Measurements from ENCODE around the gene ADAM15.

The ADAM15 gene

GRCh38 chr1:155016231-155016831, 34.8 kb upstream of the ADAM15 start:
- Histone ChIP-seq H3K27me3 (ENCODE audit: control insufficient read depth in 1 of 2, insufficient read depth in 1 of 2, low read length in 2 of 2) (no peaks in the 10 kb centered on the region), H2BK15ac (ENCODE audit: low read depth, poor library complexity, severe bottlenecking) (peak overlapping the region; percentile 90)
- WGBS: 96% methylated on average over 26 of the region's 26 CpGs

DNA sequence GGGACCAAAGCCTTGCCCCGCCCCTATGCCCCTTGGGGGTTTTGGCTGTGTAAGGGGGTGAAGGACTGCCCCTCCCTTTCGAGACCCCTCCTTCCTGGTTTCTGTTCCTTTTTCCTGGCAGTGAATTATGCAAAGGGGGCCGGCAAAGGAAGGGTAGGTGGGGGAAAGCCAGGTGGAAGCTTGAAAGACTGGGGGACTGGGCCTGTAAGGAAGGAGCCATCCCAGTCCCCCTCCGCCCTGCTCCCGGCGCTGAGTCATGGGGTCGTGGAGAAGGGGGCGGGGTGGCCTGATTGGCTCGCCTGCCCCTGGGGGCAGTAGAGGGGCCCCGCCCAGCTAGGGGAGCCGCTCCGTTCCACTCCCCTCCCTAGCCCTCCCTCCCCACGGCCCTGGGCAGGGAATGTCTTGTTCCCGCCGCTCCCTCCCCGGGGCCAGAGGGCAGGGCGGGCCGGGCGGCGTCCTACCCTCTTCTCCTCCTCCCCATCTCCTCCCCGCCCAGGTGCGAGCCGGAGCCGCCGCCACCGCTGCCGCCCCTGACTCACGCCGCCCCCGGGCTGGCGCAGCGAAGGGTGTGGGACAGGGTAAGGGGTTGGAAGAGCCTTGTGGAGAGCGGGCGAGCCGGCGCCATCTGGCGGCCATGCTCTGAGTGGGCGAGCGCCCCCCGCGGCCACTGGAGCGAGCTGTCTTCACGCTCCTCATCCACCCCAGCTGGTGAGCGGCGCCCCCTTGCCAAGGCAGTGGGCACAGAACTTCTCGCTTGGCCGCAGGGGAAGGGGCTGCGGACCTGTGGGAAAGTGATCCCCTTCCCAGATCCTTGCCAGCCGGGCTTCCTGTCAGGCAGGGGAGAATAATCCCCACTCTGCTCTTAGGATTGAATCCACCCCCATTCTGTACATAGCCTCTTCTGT, 33.8 kb upstream of the ADAM15 start:
- H2AFZ ChIP-seq (ENCODE audit: low read depth, low read length): peak overlapping the region; percentile 36
- H3K27me3 ChIP-seq (ENCODE audit: control insufficient read depth in 1 of 2, insufficient read depth in 1 of 2, low read length in 2 of 2): no peaks in the 10 kb centered on the region
- peak overlapping the region; percentile 94 for H4K8ac ChIP-seq (ENCODE audit: low read length)
- WGBS: 3% methylated on average over 33 of the region's 49 CpGs
- peaks cover 12% of the 10 kb centered on the region for H3K79me1 ChIP-seq (replicated peaks; ENCODE audit: low read length, poor library complexity, severe bottlenecking)
- peak overlapping the region; percentile 66 for H3K4me2 ChIP-seq (ENCODE audit: low read length, poor library complexity, severe bottlenecking)
- no peak overlapping the region for H3K23ac ChIP-seq (ENCODE audit: low read length in 2 of 2)
- H3K4me1 ChIP-seq (ENCODE audit: control insufficient read depth, insufficient read depth, low read depth, low read length): peaks cover 26% of the 10 kb centered on the region
- no peak overlapping the region for H2BK5ac ChIP-seq (ENCODE audit: low read depth, low read length, poor library complexity, severe bottlenecking)
- peak overlapping the region; percentile 62 for H3K27ac ChIP-seq (ENCODE audit: low read length, poor library complexity, severe bottlenecking)
- H2AK5ac ChIP-seq (ENCODE audit: low read length, severe bottlenecking): no peak overlapping the region
- H3K9ac ChIP-seq (ENCODE audit: low read length): peak overlapping the region; percentile 87
- H2BK12ac ChIP-seq (ENCODE audit: low read length in 2 of 2): no peak overlapping the region
- peak overlapping the region in 1 of 2 experiments; percentile 71 for H3K14ac ChIP-seq (ENCODE audit: low read length in 2 of 2)
- H2BK120ac ChIP-seq (ENCODE audit: low read depth, low read length): peak overlapping the region; percentile 50
- peak; percentile 89 for DNase-seq
- peak overlapping the region; percentile 96 for H2BK15ac ChIP-seq (ENCODE audit: low read depth, poor library complexity, severe bottlenecking)
- H3K18ac ChIP-seq (ENCODE audit: low read depth in 1 of 2, low read length in 2 of 2): peak overlapping the region; percentile 51 to 83
- H3K4ac ChIP-seq (ENCODE audit: low read depth in 1 of 2, low read length in 2 of 2): peak overlapping the region in 1 of 2 experiments; percentile 53
- H3K4me3 ChIP-seq (ENCODE audit: insufficient read depth in 1 of 2, low read depth in 1 of 2, low read length in 2 of 2): peak overlapping the region; percentile 55 to 76
- H4K91ac ChIP-seq (ENCODE audit: low read length): peak overlapping the region; percentile 87
- H3K36me3 ChIP-seq (ENCODE audit: control insufficient read depth in 1 of 2, insufficient read depth in 2 of 2, low read depth in 1 of 2, low read length in 2 of 2): peaks cover 28 to 42% of the 10 kb centered on the region in 2 experiments
- no peaks in the 10 kb centered on the region for H3K9me3 ChIP-seq (ENCODE audit: control insufficient read depth, low read length)

More at GRCh38 chr1:155016231-155016831, 34.8 kb upstream of the ADAM15 start:
- Histone ChIP-seq H4K91ac (ENCODE audit: low read length) (peak overlapping the region; percentile 43), H2BK5ac (ENCODE audit: low read depth, low read length, poor library complexity, severe bottlenecking) (no peak overlapping the region), H3K4me2 (ENCODE audit: low read length, poor library complexity, severe bottlenecking) (no peak overlapping the region), H3K36me3 (ENCODE audit: control insufficient read depth in 1 of 2, insufficient read depth in 2 of 2, low read depth in 1 of 2, low read length in 2 of 2) (peaks cover 28 to 52% of the 10 kb centered on the region in 2 experiments), H3K9me3 (ENCODE audit: control insufficient read depth, low read length) (no peaks in the 10 kb centered on the region), H3K9ac (ENCODE audit: low read length) (peak overlapping the region; percentile 87), H2BK12ac (ENCODE audit: low read length in 2 of 2) (no peak overlapping the region), H3K79me1 (replicated peaks; ENCODE audit: low read length, poor library complexity, severe bottlenecking) (peaks cover 20% of the 10 kb centered on the region), H3K18ac (ENCODE audit: low read depth in 1 of 2, low read length in 2 of 2) (no peak overlapping the region), H3K4me3 (ENCODE audit: insufficient read depth in 1 of 2, low read depth in 1 of 2, low read length in 2 of 2) (no peak overlapping the region), H4K8ac (ENCODE audit: low read length) (peak overlapping the region; percentile 15), H2AK5ac (ENCODE audit: low read length, severe bottlenecking) (no peak overlapping the region), H3K27ac (ENCODE audit: low read length, poor library complexity, severe bottlenecking) (no peak overlapping the region), H3K4me1 (ENCODE audit: control insufficient read depth, insufficient read depth, low read depth, low read length) (peaks cover 35% of the 10 kb centered on the region), H2AFZ (ENCODE audit: low read depth, low read length) (no peak overlapping the region), H2BK120ac (ENCODE audit: low read depth, low read length) (no peak overlapping the region), H3K4ac (ENCODE audit: low read depth in 1 of 2, low read length in 2 of 2) (no peak overlapping the region), H3K23ac (ENCODE audit: low read length in 2 of 2) (no peak overlapping the region), H3K14ac (ENCODE audit: low read length in 2 of 2) (no peak overlapping the region)
- no peak for DNase-seq

DNA sequence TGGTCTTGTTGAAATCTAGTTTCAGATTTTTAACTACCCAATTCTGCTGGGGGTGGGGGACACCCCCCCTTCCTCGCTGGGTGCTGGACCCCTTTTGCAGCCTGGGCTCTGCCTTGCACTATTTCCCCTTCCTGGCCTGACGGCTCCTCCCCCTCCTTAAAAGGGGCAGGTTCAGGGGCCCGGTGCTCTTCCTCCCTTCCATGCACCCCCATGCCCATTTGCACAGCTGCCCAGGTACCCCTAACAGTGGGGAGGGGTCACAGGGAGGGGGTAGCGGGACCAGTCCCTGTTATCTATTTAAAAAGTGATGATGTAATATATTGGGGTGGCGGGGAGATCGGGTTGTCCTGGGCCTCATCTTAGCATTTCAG, 33.2 kb upstream of the ADAM15 start:
- peak overlapping the region in 1 of 2 experiments; percentile 71 for H3K4ac ChIP-seq (ENCODE audit: low read depth in 1 of 2, low read length in 2 of 2)
- peaks cover 28 to 39% of the 10 kb centered on the region in 2 experiments for H3K36me3 ChIP-seq (ENCODE audit: control insufficient read depth in 1 of 2, insufficient read depth in 2 of 2, low read depth in 1 of 2, low read length in 2 of 2)
- H3K4me3 ChIP-seq (ENCODE audit: insufficient read depth in 1 of 2, low read depth in 1 of 2, low read length in 2 of 2): peak overlapping the region in 1 of 2 experiments; percentile 76
- H2BK15ac ChIP-seq (ENCODE audit: low read depth, poor library complexity, severe bottlenecking): no peak overlapping the region
- H3K9me3 ChIP-seq (ENCODE audit: control insufficient read depth, low read length): no peaks in the 10 kb centered on the region
- H3K4me2 ChIP-seq (ENCODE audit: low read length, poor library complexity, severe bottlenecking): peak overlapping the region; percentile 66
- no peak overlapping the region for H3K23ac ChIP-seq (ENCODE audit: low read length in 2 of 2)
- H4K91ac ChIP-seq (ENCODE audit: low read length): peak overlapping the region; percentile 43
- H2AFZ ChIP-seq (ENCODE audit: low read depth, low read length): no peak overlapping the region
- H2BK12ac ChIP-seq (ENCODE audit: low read length in 2 of 2): no peak overlapping the region
- H2BK5ac ChIP-seq (ENCODE audit: low read depth, low read length, poor library complexity, severe bottlenecking): no peak overlapping the region
- no peak overlapping the region for H3K14ac ChIP-seq (ENCODE audit: low read length in 2 of 2)
- no peaks in the 10 kb centered on the region for H3K27me3 ChIP-seq (ENCODE audit: control insufficient read depth in 1 of 2, insufficient read depth in 1 of 2, low read length in 2 of 2)
- H3K27ac ChIP-seq (ENCODE audit: low read length, poor library complexity, severe bottlenecking): peak overlapping the region; percentile 24
- H3K9ac ChIP-seq (ENCODE audit: low read length): peak overlapping the region; percentile 87
- peak overlapping the region; percentile 16 to 28 for H3K18ac ChIP-seq (ENCODE audit: low read depth in 1 of 2, low read length in 2 of 2)
- H3K79me1 ChIP-seq (replicated peaks; ENCODE audit: low read length, poor library complexity, severe bottlenecking): peaks cover 10% of the 10 kb centered on the region
- no peak for DNase-seq
- no peak overlapping the region for H2AK5ac ChIP-seq (ENCODE audit: low read length, severe bottlenecking)
- 76% methylated on average over 4 of the region's 6 CpGs for WGBS
- H3K4me1 ChIP-seq (ENCODE audit: control insufficient read depth, insufficient read depth, low read depth, low read length): peaks cover 27% of the 10 kb centered on the region
- peak overlapping the region; percentile 85 for H4K8ac ChIP-seq (ENCODE audit: low read length)
- H2BK120ac ChIP-seq (ENCODE audit: low read depth, low read length): peak overlapping the region; percentile 30
